Astrocyte of the cerebellum (primary cell): ENCODE data around the gene USP6.
"Not testable (repeated sequence)": the region's sequence is repeated elsewhere in the genome, so short reads cannot be mapped to it uniquely, and the experiment has no call there.

Source experiments
- DNase-seq: peaks from one replicate; pipeline ENCODE4 v3.0.0-alpha.2; 2011; ENCODE audit warnings: low read depth
- H3K4me3 ChIP-seq: 2 replicates; pipeline ENCODE4 v1.5.1; 2011; ENCODE audit warnings: mild to moderate bottlenecking, low read depth, low read length, moderate library complexity
- in situ Hi-C: cut with HindIII; loops from 2 replicates; pipeline ENCODE4 v1.10.0; 2017; ENCODE audit warnings: low sequenced_read_pairs
- TF ChIP-seq, protein P1 (sequence below): IDR thresholded peaks from 2 replicates; pipeline ENCODE4 v1.5.1; 2012; ENCODE audit warnings: low read length, low read depth, moderate library complexity, mild to moderate bottlenecking; ENCODE audit errors: missing control alignments

The USP6 gene

GRCh38 chr17:5203178-5203907 is 87.5 kb downstream of the USP6 start:
- TF ChIP-seq, protein P1, sequence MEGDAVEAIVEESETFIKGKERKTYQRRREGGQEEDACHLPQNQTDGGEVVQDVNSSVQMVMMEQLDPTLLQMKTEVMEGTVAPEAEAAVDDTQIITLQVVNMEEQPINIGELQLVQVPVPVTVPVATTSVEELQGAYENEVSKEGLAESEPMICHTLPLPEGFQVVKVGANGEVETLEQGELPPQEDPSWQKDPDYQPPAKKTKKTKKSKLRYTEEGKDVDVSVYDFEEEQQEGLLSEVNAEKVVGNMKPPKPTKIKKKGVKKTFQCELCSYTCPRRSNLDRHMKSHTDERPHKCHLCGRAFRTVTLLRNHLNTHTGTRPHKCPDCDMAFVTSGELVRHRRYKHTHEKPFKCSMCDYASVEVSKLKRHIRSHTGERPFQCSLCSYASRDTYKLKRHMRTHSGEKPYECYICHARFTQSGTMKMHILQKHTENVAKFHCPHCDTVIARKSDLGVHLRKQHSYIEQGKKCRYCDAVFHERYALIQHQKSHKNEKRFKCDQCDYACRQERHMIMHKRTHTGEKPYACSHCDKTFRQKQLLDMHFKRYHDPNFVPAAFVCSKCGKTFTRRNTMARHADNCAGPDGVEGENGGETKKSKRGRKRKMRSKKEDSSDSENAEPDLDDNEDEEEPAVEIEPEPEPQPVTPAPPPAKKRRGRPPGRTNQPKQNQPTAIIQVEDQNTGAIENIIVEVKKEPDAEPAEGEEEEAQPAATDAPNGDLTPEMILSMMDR: no peak
- H3K4me3 ChIP-seq: no peak overlapping the region
- DNase-seq: no peak
- in situ Hi-C loops: no loop called here

DNA sequence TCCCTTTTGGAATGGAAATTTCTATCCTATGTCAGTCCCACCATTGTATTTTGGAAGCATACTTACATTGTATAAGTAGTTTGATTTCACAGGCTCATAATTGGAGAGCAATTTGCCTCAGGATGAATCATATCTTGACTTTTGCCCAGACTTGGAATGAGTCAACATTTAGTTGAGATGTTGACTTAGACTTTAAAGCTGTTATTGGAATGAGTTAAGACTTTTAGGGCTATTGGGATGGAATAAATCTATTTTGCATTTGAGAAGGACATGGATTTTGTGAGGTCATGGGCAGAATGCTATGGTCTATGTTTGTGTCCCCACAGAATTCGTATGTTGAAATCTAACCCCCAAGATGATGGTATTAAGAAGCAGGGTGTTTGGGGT is 88.1 kb downstream of the USP6 start:
- no peak overlapping the region for H3K4me3 ChIP-seq
- TF ChIP-seq, protein P1: no peak
- no peak for DNase-seq
- in situ Hi-C loops: no loop called here

DNA sequence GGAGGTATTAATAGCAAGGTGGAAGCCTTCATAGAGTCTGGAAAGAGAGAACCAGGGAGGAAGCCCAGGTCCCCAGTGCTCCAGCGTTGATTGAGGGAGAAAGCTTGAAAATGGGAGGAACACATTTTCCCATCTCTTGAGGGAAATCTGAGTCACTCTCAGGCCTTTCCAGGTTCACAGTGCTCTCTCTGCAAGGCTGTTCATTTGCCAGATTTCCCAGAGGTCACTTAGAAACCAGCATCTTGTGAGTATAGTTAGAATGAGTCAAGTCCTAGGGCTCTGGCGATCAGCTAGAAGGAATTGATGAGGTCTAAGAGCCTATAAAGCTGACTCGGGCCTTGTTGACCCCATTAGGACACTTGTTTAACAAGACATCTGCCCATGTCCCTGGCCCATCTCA is 93.6 kb downstream of the USP6 start:
- in situ Hi-C loops: no loop called here
- H3K4me3 ChIP-seq: no peak overlapping the region
- no peak for DNase-seq
- TF ChIP-seq, protein P1: no peak

DNA sequence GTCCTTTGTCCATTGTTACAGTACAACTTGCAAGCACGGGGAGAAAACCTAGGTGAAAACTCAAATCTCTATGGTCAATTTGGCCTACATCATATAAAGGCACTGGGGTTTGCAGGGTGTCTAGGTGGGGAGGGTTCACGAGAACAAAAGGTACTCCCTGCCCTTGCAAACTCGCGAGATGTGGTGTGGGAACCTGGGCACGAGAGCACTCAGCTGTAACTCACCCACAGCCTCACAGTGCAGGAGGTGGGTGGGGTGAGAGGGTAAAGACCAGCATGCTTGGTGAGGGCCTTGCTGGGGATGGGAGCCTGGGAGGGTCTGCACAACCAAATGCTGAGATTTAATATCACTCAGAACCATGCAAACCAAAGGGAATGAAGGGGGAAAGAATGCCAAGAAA is 94.3 kb downstream of the USP6 start:
- no peak for DNase-seq
- H3K4me3 ChIP-seq: no peak overlapping the region
- in situ Hi-C loops: no loop called here
- TF ChIP-seq, protein P1: no peak

DNA sequence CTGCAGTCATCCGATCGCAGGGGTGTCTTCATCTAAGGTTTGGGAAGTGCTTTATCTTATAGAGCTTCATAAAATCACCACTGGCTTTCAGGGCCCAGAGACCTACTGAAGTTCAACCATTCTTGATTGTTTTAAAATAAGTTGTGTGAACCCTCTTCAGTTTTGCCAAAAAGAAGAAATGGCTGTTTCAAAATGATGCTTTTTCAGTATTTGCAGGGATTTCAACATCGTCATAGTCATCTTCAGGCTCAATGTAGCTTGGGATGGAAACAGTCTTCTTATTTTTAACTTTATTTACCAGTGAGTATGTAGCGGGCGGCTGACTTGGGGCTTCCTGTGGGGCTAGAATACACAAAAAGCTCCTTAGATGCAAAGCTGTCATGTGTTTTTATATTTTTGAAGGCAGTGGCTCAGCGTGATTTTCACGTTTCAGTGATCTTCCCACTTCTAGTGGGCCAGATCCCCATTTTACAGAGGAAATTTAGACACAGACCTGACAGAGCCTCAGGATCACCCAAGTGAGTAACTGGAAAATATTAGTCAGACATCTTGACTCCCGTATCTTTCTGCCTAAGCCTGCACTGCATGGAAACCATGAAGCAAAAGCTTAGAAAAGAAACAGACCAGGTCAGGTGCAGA is 94.9 kb downstream of the USP6 start:
- in situ Hi-C loops: no loop called here
- no peak for DNase-seq

DNA sequence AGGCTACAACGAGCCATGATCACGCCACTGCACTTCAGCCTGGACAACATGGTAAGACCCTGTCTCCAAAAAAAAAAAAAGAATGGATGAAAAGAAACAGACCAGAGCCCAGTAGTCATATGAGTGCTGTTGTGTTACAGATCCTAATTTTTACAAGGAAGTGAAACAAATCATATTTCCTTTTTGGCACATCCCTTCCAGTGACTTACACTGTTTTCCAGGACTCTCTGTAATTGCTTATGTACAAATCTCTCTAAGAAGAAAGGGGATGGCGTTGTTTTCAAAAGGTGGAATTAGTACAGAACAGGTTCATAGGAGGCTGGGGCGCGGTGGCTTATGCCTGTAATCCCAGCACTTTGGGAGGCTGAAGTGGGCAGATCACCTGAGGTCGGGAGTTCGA is 95.6 kb downstream of the USP6 start:
- TF ChIP-seq, protein P1: no peak
- H3K4me3 ChIP-seq: no peak overlapping the region
- DNase-seq: no peak
- in situ Hi-C loops: no loop called here

More for the DNA sequence above, 94.9 kb downstream of the USP6 start:
- TF ChIP-seq, protein P1: no peak
- H3K4me3 ChIP-seq: no peak overlapping the region

DNA sequence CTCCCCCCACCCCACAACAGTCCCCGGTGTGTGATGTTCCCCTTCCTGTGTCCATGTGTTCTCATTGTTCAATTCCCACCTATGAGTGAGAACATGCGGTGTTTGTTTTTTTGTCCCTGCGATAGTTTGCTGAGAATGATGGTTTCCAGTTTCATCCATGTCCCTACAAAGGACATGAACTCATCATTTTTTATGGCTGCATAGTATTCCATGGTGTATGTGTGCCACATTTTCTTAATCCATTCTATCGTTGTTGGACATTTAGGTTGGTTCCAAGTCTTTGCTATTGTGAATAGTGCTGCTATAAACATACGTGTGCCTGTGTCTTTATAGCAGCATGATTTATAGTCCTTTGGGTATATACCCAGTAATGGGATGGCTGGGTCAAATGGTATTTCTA is 101.7 kb downstream of the USP6 start:
- H3K4me3 ChIP-seq, in situ Hi-C loops, DNase-seq: not testable (repeated sequence)
